ENCODE measurements around the gene RNF217.

Gene RNF217

DNA sequence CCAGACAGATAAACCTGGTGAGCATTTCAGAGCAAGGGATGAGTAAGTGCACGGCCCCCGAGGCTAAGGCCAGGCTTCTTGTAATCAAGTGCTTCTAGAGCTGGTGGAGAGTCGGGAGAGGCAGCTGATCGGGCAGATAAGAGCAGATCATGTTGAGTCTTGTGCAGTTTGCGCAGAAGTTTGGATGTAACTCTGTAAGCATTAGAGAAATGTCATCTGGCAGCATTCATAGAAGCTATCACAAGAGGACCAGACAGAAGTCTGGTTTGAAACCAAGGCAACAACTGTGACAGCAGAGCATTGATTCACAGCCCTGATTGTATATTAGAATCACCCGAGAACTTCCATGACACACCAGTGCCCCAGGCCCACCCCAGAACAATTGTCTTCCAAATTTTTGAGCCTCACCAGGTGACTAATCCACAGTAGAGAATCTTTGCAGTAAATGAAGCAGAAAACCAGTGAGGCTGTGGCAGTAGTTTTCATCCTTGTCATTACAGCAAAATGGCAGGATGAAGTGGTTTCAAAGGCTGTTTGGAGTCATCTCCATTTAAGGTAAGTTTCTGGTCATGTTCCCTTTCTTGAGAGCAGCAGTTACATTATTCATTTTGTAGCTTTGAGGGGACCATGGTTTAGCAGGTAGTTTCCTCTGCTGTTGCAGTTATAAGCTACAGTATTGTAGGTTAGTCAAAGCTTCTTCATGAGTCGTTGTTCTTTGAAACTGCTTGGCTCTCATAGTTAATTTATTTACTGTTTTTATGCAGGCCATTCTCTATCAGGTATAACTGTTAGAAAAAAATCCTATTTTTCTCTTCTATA lies 84.1 kb downstream of the RNF217 start:
- Histone ChIP-seq H3K27ac (no peak overlapping the region), H4K20me1 (no peaks in the 10 kb centered on the region), H3K4me1 (no peaks in the 10 kb centered on the region), H3K27me3 (no peaks in the 10 kb centered on the region), H3K4me2 (no peak overlapping the region), H3K4me3 (no peak overlapping the region), H3K36me3 (no peaks in the 10 kb centered on the region), H3K9me3 (no peaks in the 10 kb centered on the region), H3K9ac (no peak overlapping the region)
- TF ChIP-seq Cebpa-rat (IDR thresholded peaks at IDR 0.05), result no peak

- no peak for TF ChIP-seq Cebpa-rat (IDR thresholded peaks at IDR 0.05)
- Histone ChIP-seq H3K4me3 (no peak overlapping the region), H4K20me1 (no peaks in the 10 kb centered on the region), H3K9ac (no peak overlapping the region), H3K9me3 (no peaks in the 10 kb centered on the region), H3K36me3 (no peaks in the 10 kb centered on the region), H3K27me3 (no peaks in the 10 kb centered on the region), H3K4me1 (no peaks in the 10 kb centered on the region), H3K27ac (no peak overlapping the region), H3K4me2 (no peak overlapping the region)
Measured at GRCh38 chr6:125048274-125048673, 86.0 kb downstream of the RNF217 start.

GRCh38 chr6:125050663-125051318 lies 88.6 kb downstream of the RNF217 start:
- no peak overlapping the region for H3K27ac ChIP-seq
- H3K9me3 ChIP-seq, result no peaks in the 10 kb centered on the region
- H3K27me3 ChIP-seq, result no peaks in the 10 kb centered on the region
- H4K20me1 ChIP-seq, result no peaks in the 10 kb centered on the region
- no peak for TF ChIP-seq Cebpa-rat (IDR thresholded peaks at IDR 0.05)
- no peak overlapping the region for H3K9ac ChIP-seq
- no peaks in the 10 kb centered on the region for H3K36me3 ChIP-seq
- no peak overlapping the region for H3K4me2 ChIP-seq
- H3K4me1 ChIP-seq, result no peaks in the 10 kb centered on the region
- no peak overlapping the region for H3K4me3 ChIP-seq

DNA sequence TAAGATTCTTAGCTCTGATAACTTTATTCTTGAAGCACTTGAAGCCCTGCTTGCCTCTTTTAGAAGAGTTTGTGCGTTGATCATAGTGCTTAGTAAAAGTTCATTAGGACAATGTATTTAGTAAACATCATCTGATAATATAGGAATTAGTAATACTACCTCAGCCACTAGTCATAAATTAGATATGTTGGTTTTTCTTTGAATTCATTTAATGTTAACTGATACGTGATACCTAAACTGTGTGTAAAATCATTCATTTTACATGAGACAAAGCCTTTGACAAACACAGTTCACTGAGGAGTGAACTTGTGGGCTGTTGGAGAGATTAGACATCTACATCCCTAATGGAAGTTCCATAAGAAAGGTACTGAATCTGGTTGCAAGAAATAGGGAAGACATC lies 91.6 kb downstream of the RNF217 start:
- Histone ChIP-seq H3K36me3 (no peaks in the 10 kb centered on the region), H3K27ac (no peak overlapping the region), H4K20me1 (no peaks in the 10 kb centered on the region), H3K4me3 (no peak overlapping the region), H3K27me3 (no peaks in the 10 kb centered on the region), H3K4me2 (no peak overlapping the region), H3K4me1 (no peaks in the 10 kb centered on the region), H3K9me3 (no peaks in the 10 kb centered on the region), H3K9ac (no peak overlapping the region)
- TF ChIP-seq Cebpa-rat (IDR thresholded peaks at IDR 0.05), result no peak

DNA sequence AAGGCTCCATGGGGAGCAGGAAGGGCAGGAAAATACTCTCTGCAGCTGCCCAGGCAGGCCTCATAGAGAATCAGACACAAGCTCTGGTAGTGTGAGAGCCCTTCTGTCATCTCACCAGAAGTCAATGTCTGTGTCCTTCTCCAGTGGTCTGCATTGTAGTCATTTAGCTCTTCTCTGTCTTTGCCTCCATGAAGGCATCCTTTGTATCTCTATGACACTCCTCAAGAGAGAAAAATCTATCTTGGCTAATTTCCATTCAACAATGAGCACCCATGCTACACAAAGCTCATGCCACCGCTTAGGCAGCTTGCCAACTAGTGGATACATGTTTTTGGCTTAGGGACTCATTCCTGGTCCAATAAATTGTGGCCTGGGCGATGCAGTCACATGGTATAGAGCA lies 92.1 kb downstream of the RNF217 start:
- H3K4me2 ChIP-seq, result no peak overlapping the region
- no peaks in the 10 kb centered on the region for H3K9me3 ChIP-seq
- H3K36me3 ChIP-seq, result no peaks in the 10 kb centered on the region
- no peaks in the 10 kb centered on the region for H3K4me1 ChIP-seq
- no peak overlapping the region for H3K4me3 ChIP-seq
- no peak overlapping the region for H3K9ac ChIP-seq
- TF ChIP-seq Cebpa-rat (IDR thresholded peaks at IDR 0.05), result no peak
- no peaks in the 10 kb centered on the region for H4K20me1 ChIP-seq
- H3K27me3 ChIP-seq, result no peaks in the 10 kb centered on the region
- H3K27ac ChIP-seq, result no peak overlapping the region

- Histone ChIP-seq H3K27me3 (no peaks in the 10 kb centered on the region), H3K27ac (no peak overlapping the region), H3K9ac (no peak overlapping the region), H4K20me1 (no peaks in the 10 kb centered on the region), H3K36me3 (no peaks in the 10 kb centered on the region), H3K9me3 (no peaks in the 10 kb centered on the region), H3K4me1 (no peaks in the 10 kb centered on the region), H3K4me3 (no peak overlapping the region), H3K4me2 (no peak overlapping the region)
- no peak for TF ChIP-seq Cebpa-rat (IDR thresholded peaks at IDR 0.05)
Measured at GRCh38 chr6:125057392-125058246, 95.4 kb downstream of the RNF217 start.

DNA sequence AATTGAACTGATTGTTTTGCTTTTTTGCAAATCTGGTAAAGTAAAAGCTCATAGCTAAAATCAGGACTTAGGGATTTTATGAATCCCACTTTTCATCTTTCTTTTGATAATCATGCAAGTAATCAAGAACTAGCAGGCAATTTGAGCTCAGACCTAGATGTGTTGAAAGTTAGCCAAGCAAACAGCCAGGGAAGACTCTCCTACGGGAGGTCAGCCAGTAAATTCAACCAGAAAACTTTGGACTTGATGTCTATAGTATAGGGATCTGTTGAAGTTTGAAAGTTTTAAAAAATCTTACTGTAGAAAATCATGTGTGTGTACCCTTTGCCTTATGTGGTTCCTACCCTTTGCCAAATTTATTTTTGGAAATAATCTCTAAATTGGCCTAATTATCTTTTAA lies 96.3 kb downstream of the RNF217 start:
- TF ChIP-seq Cebpa-rat (IDR thresholded peaks at IDR 0.05), result no peak
- no peak overlapping the region for H3K9ac ChIP-seq
- no peaks in the 10 kb centered on the region for H4K20me1 ChIP-seq
- no peak overlapping the region for H3K4me3 ChIP-seq
- H3K9me3 ChIP-seq, result no peaks in the 10 kb centered on the region
- no peaks in the 10 kb centered on the region for H3K4me1 ChIP-seq
- H3K27me3 ChIP-seq, result no peaks in the 10 kb centered on the region
- H3K36me3 ChIP-seq, result no peaks in the 10 kb centered on the region
- H3K27ac ChIP-seq, result no peak overlapping the region
- no peak overlapping the region for H3K4me2 ChIP-seq

- TF ChIP-seq Cebpa-rat (IDR thresholded peaks at IDR 0.05), result no peak
- no peaks in the 10 kb centered on the region for H3K9me3 ChIP-seq
- no peaks in the 10 kb centered on the region for H4K20me1 ChIP-seq
- H3K36me3 ChIP-seq, result no peaks in the 10 kb centered on the region
- H3K9ac ChIP-seq, result no peak overlapping the region
- no peak overlapping the region for H3K4me3 ChIP-seq
- no peak overlapping the region for H3K4me2 ChIP-seq
- H3K4me1 ChIP-seq, result peaks cover 8% of the 10 kb centered on the region
- no peaks in the 10 kb centered on the region for H3K27me3 ChIP-seq
- no peak overlapping the region for H3K27ac ChIP-seq
Measured at GRCh38 chr6:125063307-125063706, 101.1 kb downstream of the RNF217 start.

DNA sequence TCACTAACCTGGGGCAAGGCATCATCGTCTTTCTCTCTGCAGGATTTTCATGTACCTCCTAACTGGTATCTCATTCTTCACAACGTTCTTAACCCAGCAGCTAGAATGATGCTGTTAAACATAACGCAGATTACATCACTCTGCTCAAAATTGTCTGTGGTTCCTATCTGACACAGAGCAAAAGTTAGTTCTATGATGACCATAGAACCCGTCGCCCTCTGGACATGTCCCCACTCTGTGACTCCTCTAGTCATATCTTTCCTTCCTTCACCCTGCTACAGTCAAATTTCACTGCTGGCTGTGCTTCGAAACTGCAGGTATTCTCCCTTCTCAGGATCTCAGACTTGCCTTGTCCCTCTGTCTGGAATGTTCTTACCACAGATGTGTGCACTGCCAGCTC lies 103.9 kb downstream of the RNF217 start:
- no peaks in the 10 kb centered on the region for H3K9me3 ChIP-seq
- H4K20me1 ChIP-seq, result no peaks in the 10 kb centered on the region
- H3K36me3 ChIP-seq, result no peaks in the 10 kb centered on the region
- H3K4me1 ChIP-seq, result peaks cover 8% of the 10 kb centered on the region
- no peaks in the 10 kb centered on the region for H3K27me3 ChIP-seq
- TF ChIP-seq Cebpa-rat (IDR thresholded peaks at IDR 0.05), result no peak
- H3K27ac ChIP-seq, result no peak overlapping the region
- no peak overlapping the region for H3K4me2 ChIP-seq
- H3K4me3 ChIP-seq, result no peak overlapping the region
- H3K9ac ChIP-seq, result no peak overlapping the region

- no peaks in the 10 kb centered on the region for H4K20me1 ChIP-seq
- no peaks in the 10 kb centered on the region for H3K36me3 ChIP-seq
- peak overlapping the region; percentile 36 for H3K4me2 ChIP-seq
- H3K27ac ChIP-seq, result no peak overlapping the region
- no peak for TF ChIP-seq Cebpa-rat (IDR thresholded peaks at IDR 0.05)
- peaks cover 8% of the 10 kb centered on the region for H3K4me1 ChIP-seq
- H3K9ac ChIP-seq, result no peak overlapping the region
- no peaks in the 10 kb centered on the region for H3K27me3 ChIP-seq
- H3K4me3 ChIP-seq, result no peak overlapping the region
- H3K9me3 ChIP-seq, result no peaks in the 10 kb centered on the region
Measured at GRCh38 chr6:125066964-125067363, 104.7 kb downstream of the RNF217 start.

Measured in BLaER1 (cell line).